ENCODE results near the gene CNST. TPM values are rescaled to one million over a fixed set of nuclear protein-coding genes. Genes with fewer than 3 reads are reported as not detected.

The CNST gene
- 4.9 and 5.6 TPM in 2 replicates for total RNA-seq

GRCh38 chr1:246566128-246566812 lies at the start of gene CNST, which contains the start of gene TFB2M:
TSS of gene CNST (plus strand) at chr1:246566456. CDS start at chr1:246591563, 25,107 bp downstream.
TSS of gene TFB2M (minus strand) at chr1:246566261. CDS start at chr1:246566138, 123 bp downstream.

Other genes starting within 250 kb of the CNST start
- 11.6 and 18.7 TPM in 2 replicates for gene SMYD3, start 59.2 kb upstream of the CNST start, total RNA-seq
- 11.2 and 17.3 TPM in 2 replicates for gene TFB2M, start 195 bp upstream of the CNST start, total RNA-seq
- gene SCCPDH, start 158.0 kb downstream of the CNST start, total RNA-seq: 4.2 and 4.7 TPM in 2 replicates